HG02973 (cell line): ENCODE results near the gene NFIX.

ENCODE experiments used
- ATAC-seq: cut with Tn5 transposase; IDR thresholded peaks from one replicate; pipeline ENCODE4 v1.9.1; 2021; ENCODE audit warnings: moderate library complexity; ENCODE audit not compliant: unreplicated experiment

NFIX gene

GRCh38 chr19:13069415-13070359 lies 74.4 kb downstream of the NFIX start:
- no peak for ATAC-seq

GRCh38 chr19:13070425-13071140 lies 75.3 kb downstream of the NFIX start:
- no peak for ATAC-seq

DNA sequence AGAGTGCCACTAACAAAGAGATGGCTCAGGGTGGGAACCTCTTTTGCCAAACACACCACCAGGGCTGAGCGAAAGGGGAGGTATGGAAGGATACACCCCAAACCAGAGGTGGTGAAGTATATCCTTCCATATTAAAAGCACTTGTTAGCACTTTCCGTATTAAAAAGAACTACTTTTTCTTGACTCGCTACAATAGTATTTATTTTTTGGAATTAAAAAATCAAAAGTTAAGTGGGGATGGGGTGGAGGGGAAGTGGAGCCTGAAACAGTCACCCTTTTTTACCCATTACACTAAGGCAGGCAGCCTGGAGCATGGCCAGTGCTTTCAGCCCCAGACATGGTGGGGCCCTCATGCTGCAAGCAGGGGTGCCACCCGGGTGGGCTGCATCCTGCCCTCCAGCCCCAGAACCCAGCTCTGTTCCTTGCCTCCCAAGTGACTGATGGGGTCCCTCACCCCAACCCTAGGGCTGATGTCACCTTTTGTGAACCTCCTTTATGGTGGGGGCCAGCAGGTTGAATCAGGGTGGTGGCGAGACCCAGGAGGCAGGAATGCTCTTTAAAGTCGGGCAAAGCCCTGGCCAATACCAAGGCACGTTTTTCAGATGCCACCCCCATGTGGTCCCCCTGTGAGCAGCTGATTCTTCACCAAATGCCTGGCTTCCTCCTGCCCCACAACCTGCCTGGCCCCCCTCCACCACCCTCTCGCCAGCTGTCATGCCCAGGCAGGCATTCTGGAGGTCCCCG lies 76.3 kb downstream of the NFIX start:
- no peak for ATAC-seq

DNA sequence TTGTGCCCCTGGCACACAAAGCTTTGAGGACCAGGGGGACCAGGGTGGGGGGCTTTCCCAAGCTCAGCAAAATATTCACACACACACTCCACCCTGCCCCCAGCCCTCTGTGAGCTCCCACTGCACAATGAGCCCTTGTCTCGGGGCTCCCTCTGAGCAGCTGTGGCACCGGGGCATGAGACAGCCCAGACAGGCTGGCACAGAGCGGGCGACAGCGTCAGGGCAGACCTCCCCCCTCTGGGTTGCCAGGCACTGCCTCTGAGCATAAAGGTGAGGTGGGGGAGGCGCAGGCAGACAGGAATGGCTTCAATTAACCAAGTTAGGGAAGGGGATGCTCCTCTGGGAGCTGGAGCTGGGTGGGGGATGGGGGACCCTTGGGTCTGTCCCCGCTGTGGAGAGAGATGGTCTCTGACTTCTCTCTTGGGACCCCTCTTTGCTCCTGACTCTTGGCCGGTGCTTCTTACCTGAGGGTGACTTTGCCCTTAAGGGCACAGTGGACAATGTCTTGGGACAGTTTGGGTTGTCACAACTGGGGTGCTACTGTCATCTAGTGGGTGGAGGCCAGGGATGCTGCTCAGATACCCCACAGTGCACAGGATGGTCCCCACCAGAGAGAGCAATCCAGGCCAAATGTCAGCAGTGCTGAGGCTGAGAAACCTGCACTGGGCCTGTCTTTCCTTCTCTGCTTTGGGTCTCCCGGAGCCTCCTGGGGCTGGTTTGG lies 77.1 kb downstream of the NFIX start:
- ATAC-seq: no peak

DNA sequence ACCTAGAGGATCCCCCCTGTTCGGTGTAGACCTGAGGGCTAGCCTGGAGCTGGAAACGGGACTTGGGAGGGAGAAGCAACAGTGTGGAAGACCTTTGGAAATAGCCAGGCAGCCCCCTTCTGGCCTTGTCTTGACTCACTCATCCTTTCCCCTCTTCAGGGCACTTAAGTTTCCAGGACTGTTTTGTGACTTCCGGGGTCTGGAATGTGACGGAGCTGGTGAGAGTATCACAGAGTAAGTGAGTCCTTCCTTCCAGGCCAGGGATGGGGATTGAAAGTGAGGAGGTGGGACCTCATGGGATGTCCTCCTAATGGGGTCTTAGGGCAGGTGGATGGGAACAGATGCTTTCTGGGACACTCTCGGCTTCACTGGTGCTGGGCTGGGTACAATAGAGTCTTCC lies 78.0 kb downstream of the NFIX start:
- no peak for ATAC-seq

GRCh38 chr19:13074378-13074777 lies 79.1 kb downstream of the NFIX start:
- ATAC-seq: no peak

GRCh38 chr19:13076320-13076719 lies 81.0 kb downstream of the NFIX start:
- no peak for ATAC-seq

DNA sequence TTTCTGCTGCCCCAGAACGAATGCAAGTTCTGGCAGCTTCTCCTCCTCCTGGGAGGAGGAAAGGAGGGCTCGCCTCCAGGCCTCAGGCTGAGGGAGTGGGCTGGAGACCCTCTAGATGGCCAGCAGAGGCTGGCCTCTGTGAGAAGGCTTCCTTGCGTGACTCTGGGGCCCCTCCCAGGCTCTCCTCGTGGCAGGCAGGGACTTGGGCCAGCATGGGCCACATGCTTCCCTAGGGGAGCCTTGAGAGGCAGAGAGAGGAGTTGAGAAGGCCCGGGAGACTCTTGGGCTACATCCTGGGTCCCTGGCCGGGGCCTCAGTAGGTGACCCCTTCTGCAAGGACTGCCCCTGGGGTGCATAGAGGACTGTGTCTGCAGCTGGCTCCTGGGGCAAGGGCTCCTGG lies 81.5 kb downstream of the NFIX start:
- ATAC-seq: no peak

- no peak for ATAC-seq
Observed at GRCh38 chr19:13077240-13077639, 82.0 kb downstream of the NFIX start.

- no peak for ATAC-seq
Observed at GRCh38 chr19:13078381-13078780, 83.1 kb downstream of the NFIX start.

DNA sequence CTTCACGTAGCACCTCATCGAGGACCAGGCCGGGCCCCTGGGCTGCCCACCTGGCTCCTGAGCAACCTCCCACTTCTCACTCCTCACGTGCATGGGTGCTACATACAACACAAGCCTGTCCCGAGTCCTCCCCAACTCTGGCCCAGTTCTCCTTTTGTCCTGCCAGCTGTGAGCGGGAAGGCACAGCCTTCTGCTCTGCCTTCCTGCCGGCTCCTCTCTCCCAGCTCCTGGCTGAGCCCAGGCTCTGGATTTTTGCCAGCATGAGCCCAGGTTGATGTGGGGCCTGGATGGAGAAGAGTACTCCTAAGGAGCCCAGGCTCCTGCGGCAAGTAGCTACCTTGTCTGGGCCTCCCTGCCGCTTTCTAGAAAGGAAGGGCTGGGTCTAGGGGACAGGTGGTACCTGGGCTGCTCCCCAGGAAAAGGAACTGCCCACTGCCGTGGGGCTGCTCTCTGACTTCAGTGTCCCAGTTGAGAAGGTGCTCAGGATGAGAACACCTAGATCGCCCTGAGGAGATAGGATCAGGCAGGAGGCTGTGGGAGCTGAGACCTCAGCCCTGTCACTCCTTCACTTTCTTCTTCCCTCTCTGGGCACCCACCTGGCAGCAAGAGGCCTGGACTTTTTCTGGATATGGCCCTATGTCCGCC lies 83.7 kb downstream of the NFIX start:
- ATAC-seq: no peak

DNA sequence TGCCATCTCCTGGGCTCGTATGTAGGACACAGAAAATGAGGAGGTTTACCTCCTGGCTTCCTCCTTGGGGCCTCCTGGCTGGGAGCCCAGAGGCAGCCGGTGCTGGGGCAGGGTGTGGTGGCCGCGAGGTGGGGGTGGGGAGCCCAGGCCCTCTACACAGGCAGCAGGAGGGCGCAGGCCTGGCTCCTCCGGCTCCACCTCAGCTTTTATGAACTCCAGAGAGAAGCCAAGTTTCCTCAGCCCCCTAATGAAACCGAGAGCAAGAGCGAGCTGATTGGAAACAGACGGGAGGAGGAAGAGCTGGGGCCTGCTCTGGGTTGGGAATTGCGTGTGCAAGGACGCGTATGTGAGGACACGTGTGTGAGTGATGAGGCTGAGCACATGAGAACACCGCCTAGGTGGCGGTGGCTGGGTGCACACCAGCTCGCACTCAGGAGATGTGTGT lies 84.3 kb downstream of the NFIX start:
- ATAC-seq: no peak

DNA sequence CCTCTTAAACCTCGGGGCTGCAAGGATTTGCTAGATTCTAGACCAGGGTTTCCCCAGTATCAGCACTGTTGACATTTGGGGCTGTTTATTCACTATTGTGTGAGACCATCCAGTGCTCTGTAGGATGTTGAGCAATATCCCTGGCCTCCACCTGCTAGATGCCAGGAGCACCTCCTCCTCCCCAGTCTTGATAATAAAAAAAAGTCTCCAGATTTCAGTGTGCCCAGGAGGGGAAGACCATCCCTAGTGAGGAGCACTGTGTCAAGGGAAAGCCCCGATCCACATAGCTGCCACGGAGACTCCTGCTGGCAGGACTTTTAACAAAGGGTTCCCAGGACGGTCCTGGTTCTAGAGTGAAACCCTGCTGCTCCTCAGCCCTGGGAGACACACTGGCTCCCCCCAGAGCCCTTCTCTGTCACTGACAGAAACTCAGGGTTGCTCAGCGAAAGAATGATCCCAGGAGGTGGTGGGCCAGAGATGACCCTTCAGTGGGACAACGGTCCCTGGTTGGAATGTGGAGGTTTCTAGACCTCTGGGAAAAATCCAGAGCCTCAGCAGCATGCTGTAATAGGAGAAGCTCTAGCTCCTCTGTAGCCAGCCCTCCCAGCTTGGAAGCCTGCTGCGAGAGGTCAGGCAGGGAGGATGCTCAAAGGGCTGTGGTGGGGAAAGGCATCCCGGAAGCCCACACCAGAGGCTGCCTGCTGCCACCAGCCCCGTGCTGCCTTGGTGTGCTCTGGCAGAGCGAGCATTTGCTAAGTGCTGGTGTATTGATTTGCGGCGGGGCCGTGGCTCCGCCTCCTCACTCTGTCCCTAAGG lies 87.1 kb downstream of the NFIX start:
- ATAC-seq: no peak

- no peak for ATAC-seq
Observed at GRCh38 chr19:13083008-13083404, 87.7 kb downstream of the NFIX start.

DNA sequence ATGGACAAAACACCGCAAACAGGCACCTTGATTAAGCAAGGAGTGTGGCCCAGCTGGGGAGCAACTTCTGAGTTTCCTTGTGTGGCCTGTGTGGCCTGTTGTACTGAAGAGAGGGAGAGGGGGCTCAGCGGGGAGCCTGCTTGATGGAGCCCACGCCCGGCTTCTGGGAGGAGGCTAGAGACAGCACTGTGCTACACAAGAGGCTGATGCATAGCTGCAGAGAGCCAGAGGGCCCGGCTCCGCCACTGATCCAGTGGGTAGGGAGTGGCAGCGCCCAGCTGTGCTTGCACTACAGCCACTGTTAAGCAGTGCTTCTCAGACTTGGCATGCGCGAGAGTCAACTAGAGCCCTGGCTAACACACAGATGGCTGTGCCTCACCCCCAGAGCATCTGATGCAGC lies 88.4 kb downstream of the NFIX start:
- ATAC-seq: no peak

DNA sequence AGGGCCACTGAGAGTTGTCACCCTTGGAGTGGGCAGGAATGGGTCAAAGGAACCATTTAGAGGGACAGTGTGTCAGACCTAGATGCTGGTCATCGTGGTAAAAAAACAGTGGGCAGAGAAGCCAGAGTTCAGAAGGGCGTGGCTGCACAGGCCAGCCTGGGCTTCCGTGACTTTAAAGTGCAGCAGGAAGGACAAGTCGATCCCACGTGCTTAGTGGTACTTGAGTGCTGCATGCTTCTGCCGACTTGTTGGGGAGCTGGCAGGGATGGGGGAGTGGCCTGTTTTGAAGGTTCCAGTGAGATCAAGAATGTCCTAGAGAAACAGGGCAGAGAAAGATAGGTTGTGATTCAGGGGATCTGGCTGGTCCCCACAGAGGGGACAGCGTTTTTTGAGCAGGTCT lies 90.4 kb downstream of the NFIX start:
- ATAC-seq: no peak

DNA sequence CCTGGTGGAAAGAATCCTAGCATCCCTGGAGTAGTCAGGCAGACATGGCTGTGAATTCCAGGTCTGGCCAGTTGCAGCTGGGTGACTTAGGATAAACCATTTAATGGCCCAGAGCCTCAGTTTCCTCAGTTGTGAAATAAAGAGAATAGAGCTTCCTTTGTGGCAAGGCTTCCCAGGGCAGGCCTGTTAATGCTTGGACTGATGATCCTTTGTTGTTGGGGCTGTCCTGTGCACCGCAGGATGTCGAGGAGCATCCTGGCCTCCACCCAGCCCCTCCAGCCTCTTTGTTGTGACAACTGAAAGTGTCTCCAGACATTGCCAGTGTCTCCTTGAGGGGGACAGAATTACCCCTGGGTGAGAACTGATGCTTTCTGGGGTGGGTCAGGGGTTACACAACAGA lies 91.1 kb downstream of the NFIX start:
- ATAC-seq: no peak

- no peak for ATAC-seq
Observed at GRCh38 chr19:13087295-13087694, 92.0 kb downstream of the NFIX start.

DNA sequence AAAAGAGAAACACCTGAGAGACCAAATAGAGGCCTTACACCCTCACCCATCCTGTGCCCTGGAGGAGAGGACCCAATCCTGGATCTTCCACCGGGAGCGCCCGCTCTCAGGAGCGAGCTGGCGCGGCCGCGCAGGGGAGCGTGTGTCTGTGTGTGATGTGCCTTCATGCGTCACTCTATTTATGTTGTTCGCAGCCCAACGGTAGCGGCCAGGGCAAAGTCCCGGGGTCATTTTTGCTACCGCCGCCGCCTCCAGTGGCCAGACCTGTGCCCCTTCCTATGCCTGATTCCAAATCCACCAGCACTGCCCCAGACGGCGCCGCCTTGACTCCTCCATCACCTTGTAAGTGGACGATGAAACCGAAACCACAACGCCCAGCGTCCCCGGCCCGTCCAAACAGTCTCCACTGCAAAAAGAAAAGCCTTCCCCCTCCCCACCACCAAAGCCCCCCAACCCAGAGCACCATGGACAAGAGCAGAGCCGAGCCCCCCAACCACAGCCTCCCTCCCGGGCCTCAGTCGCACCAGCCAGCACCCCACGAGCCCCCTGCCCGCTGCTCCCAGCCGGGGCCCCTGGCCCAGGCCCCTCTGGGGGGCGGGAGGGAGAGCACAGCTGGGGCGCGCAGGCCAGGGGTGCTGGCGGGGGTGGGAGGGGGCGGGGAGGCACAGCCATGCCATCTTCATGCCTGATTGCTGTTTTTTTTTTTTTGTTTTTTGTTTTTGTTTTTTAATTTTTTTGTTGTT lies 92.7 kb downstream of the NFIX start:
- ATAC-seq: no peak
